Mesothelial cell of epicardium (in vitro differentiated cells): Measurements from ENCODE around the gene BOD1. TPM values are rescaled to one million over a fixed set of nuclear protein-coding genes. Genes with fewer than 3 reads are reported as not detected.

ENCODE experiments used
- DNase-seq, 2 experiments: peaks; one replicate each; pipeline ENCODE4 v3.0.0; 2021; ENCODE audit warnings: low spot score in 2 of 2; ENCODE audit not compliant: unreplicated experiment in 2 of 2
- H3K27ac Mint-ChIP-seq: 2 replicates; pipeline ENCODE4 v1.8.0; 2021; ENCODE audit warnings: mixed read lengths
- H3K27me3 Mint-ChIP-seq: 2 replicates; pipeline ENCODE4 v1.8.0; 2021; ENCODE audit warnings: low read depth, mixed read lengths
- H3K36me3 Mint-ChIP-seq: 2 replicates; pipeline ENCODE4 v1.8.0; 2021; ENCODE audit warnings: mixed read lengths
- H3K4me1 Mint-ChIP-seq: 2 replicates; pipeline ENCODE4 v1.8.0; 2021; ENCODE audit warnings: mixed read lengths
- H3K4me3 Mint-ChIP-seq: 2 replicates; pipeline ENCODE4 v1.8.0; 2021; ENCODE audit warnings: mild to moderate bottlenecking, moderate library complexity, mixed read lengths
- H3K9me3 Mint-ChIP-seq: 2 replicates; pipeline ENCODE4 v1.8.0; 2021; ENCODE audit warnings: mixed read lengths
- total RNA-seq: library from RNA; stranded (reverse); gene quantifications from 3 replicates; pipeline ENCODE4 v1.2.1, GENCODE V29; 2021
- TF ChIP-seq, protein P1 (sequence below): fragments of 200-600 bp; sonication (generic); IDR thresholded peaks from one replicate; pipeline ENCODE4 v1.5.0; 2021; ENCODE audit warnings: antibody characterized with exemption; ENCODE audit not compliant: unreplicated experiment

Gene BOD1
- total RNA-seq, 1 donor from 2014 or later, result 91.9 TPM

DNA sequence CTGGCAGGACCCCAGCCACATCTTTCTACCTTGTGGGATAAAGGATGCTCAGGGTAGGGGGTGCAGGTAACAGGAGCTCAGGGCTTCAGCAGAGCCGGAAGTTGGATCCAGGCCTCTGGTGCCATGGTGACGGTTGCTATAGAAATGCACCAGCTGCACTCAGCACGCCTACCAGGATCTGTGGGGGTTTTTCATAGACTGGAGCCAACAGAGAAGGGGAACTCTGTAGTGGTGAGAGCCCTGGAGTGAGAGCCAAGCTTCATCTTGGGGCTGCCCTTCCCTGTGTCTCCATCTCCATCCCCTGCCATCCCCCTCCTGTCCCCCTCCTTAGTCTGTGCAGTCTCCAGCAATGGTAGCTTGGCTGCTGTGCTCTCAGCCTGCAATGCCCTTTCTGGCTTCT is 27.5 kb upstream of the BOD1 start:
- Mint-ChIP-seq H3K36me3 (no peaks in the 10 kb centered on the region), H3K9me3 (no peaks in the 10 kb centered on the region), H3K27me3 (no peaks in the 10 kb centered on the region), H3K27ac (no peak overlapping the region), H3K4me3 (no peak overlapping the region), H3K4me1 (peaks cover 16% of the 10 kb centered on the region)
- TF ChIP-seq, protein P1, sequence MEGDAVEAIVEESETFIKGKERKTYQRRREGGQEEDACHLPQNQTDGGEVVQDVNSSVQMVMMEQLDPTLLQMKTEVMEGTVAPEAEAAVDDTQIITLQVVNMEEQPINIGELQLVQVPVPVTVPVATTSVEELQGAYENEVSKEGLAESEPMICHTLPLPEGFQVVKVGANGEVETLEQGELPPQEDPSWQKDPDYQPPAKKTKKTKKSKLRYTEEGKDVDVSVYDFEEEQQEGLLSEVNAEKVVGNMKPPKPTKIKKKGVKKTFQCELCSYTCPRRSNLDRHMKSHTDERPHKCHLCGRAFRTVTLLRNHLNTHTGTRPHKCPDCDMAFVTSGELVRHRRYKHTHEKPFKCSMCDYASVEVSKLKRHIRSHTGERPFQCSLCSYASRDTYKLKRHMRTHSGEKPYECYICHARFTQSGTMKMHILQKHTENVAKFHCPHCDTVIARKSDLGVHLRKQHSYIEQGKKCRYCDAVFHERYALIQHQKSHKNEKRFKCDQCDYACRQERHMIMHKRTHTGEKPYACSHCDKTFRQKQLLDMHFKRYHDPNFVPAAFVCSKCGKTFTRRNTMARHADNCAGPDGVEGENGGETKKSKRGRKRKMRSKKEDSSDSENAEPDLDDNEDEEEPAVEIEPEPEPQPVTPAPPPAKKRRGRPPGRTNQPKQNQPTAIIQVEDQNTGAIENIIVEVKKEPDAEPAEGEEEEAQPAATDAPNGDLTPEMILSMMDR, result no peak
- no peak for DNase-seq

DNA sequence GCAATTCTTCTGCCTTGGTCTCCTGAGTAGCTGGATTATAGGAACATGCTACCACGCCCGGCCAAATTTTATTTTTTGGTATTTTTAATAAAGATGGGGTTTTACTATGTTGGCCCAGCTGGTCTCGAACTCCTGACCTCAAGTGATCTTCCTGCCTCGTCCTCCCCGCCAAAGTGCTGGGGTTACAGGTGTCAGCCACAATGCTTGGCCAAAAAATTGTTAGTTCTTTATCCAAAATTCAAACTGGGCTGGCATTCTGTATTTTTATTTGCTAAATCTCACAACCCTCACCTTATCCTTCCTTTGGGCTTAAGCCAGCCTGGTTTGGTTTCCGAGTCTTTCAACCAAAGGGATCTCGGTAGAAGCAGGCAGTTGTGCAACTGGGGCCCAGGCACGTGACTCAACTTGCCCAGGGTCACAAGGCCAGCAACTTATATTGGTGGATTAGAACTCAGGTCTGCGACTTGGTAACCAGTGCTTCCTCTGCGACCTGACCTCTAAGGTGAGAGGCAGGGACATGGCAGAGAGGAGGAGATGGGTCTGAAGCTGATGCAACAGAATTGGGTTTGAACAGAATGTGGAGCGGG is 26.5 kb upstream of the BOD1 start:
- no peaks in the 10 kb centered on the region for H3K27me3 Mint-ChIP-seq
- TF ChIP-seq, protein P1, result no peak
- no peaks in the 10 kb centered on the region for H3K36me3 Mint-ChIP-seq
- peaks cover 26% of the 10 kb centered on the region for H3K4me1 Mint-ChIP-seq
- no peaks in the 10 kb centered on the region for H3K9me3 Mint-ChIP-seq
- no peak for DNase-seq
- H3K4me3 Mint-ChIP-seq, result no peak overlapping the region
- no peak overlapping the region for H3K27ac Mint-ChIP-seq

DNA sequence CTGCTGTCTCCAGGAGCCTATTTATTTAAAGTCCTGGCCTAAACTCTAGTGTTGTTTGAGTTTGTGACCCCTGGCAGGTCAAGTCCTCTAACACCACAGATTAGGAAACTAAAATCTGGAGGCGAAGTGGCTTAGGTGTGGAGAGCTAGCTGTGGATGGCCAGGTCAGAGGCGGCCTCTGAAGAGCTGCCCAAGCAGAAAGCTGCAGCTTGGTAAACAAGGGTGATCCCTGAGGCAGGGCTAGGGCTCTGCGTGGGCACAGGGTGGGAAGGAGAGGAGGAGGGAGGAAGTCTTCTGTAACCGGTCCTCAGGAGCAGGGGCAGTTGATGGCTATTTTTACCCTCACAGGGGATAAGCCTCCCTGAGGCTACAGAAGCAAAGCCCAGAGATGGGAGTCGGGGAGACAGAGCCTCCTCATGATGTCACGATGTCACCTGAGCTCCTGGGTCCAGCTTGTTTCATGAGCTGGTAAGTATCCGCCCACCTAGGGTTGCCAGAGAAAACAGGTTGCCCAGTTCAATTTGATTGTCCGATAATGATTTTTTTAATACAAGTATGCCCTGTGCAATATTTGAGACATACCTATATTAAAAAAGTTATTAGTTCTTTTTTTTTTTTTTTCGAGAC is 25.9 kb upstream of the BOD1 start:
- no peaks in the 10 kb centered on the region for H3K27me3 Mint-ChIP-seq
- DNase-seq, result no peak
- H3K4me3 Mint-ChIP-seq, result no peak overlapping the region
- TF ChIP-seq, protein P1, result no peak
- H3K9me3 Mint-ChIP-seq, result no peaks in the 10 kb centered on the region
- H3K27ac Mint-ChIP-seq, result no peak overlapping the region
- H3K4me1 Mint-ChIP-seq, result peaks cover 27% of the 10 kb centered on the region
- H3K36me3 Mint-ChIP-seq, result no peaks in the 10 kb centered on the region

DNA sequence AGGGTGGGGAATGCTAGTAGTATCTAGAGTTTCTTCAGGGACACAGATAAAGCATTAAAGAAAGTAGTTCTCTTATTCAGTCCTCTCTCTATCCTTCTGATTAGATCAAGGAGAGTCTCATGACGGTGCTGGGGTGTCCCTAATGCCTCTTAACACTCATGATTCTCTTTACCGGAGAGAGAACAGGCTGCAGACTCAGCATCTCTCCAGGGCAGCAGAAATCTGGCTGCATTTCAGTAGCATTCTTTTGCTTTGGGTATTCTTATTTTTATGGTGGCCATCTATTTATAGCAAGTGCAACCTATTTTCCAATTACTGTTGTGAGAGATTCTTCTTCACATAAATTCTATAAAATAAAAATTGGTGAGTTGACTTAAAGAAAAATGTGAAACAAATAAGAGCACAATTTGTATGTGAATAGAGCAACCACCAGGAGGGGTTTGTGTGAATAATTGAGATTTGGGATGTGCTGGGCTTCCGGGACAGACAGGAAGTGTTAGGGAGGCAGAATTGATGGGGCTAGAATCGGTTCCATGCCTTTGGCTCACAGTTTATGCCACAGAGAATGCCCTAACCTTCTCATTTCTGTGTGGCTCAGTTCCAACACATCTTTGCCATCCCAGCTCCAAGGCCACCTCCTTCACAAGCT is 23.8 kb upstream of the BOD1 start:
- H3K4me1 Mint-ChIP-seq, result peaks cover 22% of the 10 kb centered on the region
- no peak for DNase-seq
- no peak overlapping the region for H3K27ac Mint-ChIP-seq
- H3K9me3 Mint-ChIP-seq, result no peaks in the 10 kb centered on the region
- no peaks in the 10 kb centered on the region for H3K27me3 Mint-ChIP-seq
- H3K36me3 Mint-ChIP-seq, result no peaks in the 10 kb centered on the region
- no peak overlapping the region for H3K4me3 Mint-ChIP-seq
- TF ChIP-seq, protein P1, result no peak

DNA sequence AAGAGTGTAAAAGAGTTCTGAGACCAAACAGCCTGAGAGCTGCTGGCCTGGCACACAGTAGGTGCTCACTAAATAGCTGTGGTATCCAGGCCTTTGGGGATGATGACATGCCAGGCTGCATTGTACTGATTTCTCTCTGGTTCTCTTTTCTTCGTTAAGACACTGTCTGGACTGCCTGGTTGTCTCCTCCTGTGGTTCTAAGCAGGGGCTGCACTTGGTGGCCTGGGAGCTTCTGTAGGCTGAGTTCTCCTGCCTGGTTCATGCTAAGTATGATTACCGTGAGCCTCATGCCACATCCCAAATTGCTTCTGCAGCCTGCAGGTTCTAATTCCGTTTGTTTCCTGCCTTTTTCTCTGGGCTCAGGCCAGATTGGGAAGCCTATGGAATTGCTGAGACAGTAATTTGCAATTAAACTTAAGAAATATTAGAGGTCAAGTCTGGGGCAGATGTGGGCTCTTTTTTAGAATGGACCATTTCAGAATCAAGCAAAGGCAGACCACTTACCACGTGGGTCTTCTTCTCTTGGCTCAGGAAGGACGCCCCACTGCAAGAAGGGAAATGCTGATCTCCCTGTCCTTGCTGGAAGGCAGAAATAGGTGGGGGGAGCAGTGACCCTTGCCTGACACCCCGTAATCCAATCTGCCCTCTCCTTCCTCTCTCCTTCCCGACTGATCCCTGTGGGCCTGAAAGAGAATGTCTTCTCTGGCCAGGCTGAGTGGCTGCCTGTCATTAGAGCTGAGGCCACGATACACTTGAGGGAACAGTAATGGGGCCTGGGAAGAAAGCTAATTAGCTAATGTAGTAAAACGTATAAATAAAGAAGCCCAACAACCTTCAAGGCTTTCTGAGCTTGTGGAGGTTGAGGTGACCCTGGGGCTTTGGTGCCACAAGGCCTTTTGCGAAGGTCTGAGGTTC is 21.9 kb upstream of the BOD1 start:
- DNase-seq, result no peak

More for the DNA sequence above, 21.9 kb upstream of the BOD1 start:
- H3K9me3 Mint-ChIP-seq, result no peaks in the 10 kb centered on the region
- H3K4me3 Mint-ChIP-seq, result no peak overlapping the region
- peaks cover 15% of the 10 kb centered on the region for H3K4me1 Mint-ChIP-seq
- TF ChIP-seq, protein P1, result no peak
- no peaks in the 10 kb centered on the region for H3K27me3 Mint-ChIP-seq
- H3K36me3 Mint-ChIP-seq, result no peaks in the 10 kb centered on the region
- peak overlapping the region; percentile 48 for H3K27ac Mint-ChIP-seq
